ENCODE results near the gene STARD4. TPM values are rescaled to one million over a fixed set of nuclear protein-coding genes. Genes with fewer than 3 reads are reported as not detected.

Gene STARD4
- total RNA-seq, 4 donors from 2014 or later = 0.49 to 2.7 (median 1.4) TPM

DNA sequence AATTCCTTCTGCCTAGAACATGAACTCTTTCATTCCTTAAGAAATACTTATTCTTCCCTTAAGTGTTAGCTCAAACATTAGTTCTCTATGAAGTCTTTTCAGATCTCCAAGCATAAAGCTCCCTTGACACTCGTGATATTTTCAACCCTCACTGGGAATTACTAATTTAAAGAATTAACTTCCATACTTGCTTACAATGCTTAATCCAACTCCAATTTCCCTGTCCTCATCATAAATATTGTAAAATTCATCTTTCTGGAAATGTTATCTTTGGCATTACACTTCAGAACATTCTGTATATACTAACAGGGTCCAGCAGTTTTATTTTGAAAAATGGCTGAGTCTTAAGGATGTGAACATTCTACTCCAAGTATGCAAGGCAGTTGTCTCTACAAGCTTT is 7.2 kb downstream of the STARD4 start:
- no peaks in the 10 kb centered on the region for H3K36me3 ChIP-seq
- DNase-seq = no peak
- H3K27me3 ChIP-seq = no peaks in the 10 kb centered on the region
- H3K4me1 ChIP-seq = no peaks in the 10 kb centered on the region
- intact Hi-C loops (cut with DNase I; ENCODE audit: low total_unique reads) = no loop called here
- no peaks in the 10 kb centered on the region for H3K9me3 ChIP-seq
- H3K27ac ChIP-seq = no peak overlapping the region
- no peak for ATAC-seq
- in situ Hi-C loops (cut with MboI; ENCODE audit: low sequenced_read_pairs in 4 of 4) = no loop called here
- TF ChIP-seq POLR2A (IDR thresholded peaks at IDR 0.05) = no peak
- TF ChIP-seq, protein P1, sequence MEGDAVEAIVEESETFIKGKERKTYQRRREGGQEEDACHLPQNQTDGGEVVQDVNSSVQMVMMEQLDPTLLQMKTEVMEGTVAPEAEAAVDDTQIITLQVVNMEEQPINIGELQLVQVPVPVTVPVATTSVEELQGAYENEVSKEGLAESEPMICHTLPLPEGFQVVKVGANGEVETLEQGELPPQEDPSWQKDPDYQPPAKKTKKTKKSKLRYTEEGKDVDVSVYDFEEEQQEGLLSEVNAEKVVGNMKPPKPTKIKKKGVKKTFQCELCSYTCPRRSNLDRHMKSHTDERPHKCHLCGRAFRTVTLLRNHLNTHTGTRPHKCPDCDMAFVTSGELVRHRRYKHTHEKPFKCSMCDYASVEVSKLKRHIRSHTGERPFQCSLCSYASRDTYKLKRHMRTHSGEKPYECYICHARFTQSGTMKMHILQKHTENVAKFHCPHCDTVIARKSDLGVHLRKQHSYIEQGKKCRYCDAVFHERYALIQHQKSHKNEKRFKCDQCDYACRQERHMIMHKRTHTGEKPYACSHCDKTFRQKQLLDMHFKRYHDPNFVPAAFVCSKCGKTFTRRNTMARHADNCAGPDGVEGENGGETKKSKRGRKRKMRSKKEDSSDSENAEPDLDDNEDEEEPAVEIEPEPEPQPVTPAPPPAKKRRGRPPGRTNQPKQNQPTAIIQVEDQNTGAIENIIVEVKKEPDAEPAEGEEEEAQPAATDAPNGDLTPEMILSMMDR (IDR thresholded peaks at IDR 0.05 in 4 of 5, conservative IDR thresholded peaks at IDR 0.05 in 1 of 5) = no peak
- H3K4me3 ChIP-seq = no peak overlapping the region

DNA sequence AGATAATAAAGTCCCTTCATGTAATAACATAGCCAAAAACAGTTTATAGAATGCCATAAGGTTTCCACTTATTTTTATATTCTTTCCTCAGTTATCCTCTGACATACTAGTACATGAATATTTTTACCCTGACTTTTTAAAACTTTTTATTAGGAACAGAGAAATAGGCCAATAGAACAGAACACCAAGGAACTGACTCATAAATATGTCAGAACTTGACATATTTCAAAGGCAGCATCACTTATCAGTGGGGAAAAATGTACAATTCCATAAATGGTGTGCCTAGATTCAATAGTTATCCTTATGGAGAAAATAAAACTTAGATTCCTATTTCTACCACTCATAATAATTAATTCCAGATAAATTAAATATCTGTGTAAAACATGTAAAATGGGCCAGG is 9.4 kb downstream of the STARD4 start:
- H3K9me3 ChIP-seq = no peaks in the 10 kb centered on the region
- in situ Hi-C loops (cut with MboI; ENCODE audit: low sequenced_read_pairs in 4 of 4) (no loop called here), intact Hi-C loops (cut with DNase I; ENCODE audit: low total_unique reads) (no loop called here)
- H3K4me3 ChIP-seq = no peak overlapping the region
- no peak for DNase-seq
- H3K27me3 ChIP-seq = no peaks in the 10 kb centered on the region
- no peak overlapping the region for H3K27ac ChIP-seq
- no peak for TF ChIP-seq POLR2A (IDR thresholded peaks at IDR 0.05)
- TF ChIP-seq, protein P1 (IDR thresholded peaks at IDR 0.05 in 4 of 5, conservative IDR thresholded peaks at IDR 0.05 in 1 of 5) = no peak
- no peak for ATAC-seq
- H3K36me3 ChIP-seq = no peaks in the 10 kb centered on the region
- no peaks in the 10 kb centered on the region for H3K4me1 ChIP-seq

DNA sequence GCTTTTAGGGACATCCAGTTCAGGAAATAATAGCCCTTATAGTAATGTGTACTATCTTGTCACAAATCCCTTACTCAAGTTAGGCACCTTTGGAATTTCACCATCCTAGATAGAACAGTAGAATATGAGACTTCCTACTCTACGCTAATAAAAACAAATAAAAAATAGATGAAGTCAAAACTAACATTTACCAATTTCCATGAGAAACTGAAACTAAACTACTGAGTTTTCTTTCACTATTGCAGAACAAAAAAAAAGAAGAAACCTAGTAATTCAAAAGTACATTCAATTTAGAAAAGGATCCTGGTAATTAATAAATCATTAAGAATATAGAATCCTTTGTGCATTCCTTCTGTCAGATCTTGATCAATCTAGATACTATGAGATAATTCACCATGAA is 14.0 kb downstream of the STARD4 start:
- DNase-seq (no peak), ATAC-seq (no peak)
- H3K27ac ChIP-seq = no peak overlapping the region
- in situ Hi-C loops (cut with MboI; ENCODE audit: low sequenced_read_pairs in 4 of 4) = no loop called here
- intact Hi-C loops (cut with DNase I; ENCODE audit: low total_unique reads) = no loop called here
- H3K27me3 ChIP-seq = no peaks in the 10 kb centered on the region
- H3K4me1 ChIP-seq = no peaks in the 10 kb centered on the region
- no peak overlapping the region for H3K4me3 ChIP-seq
- no peak for TF ChIP-seq POLR2A (IDR thresholded peaks at IDR 0.05)
- TF ChIP-seq, protein P1 (IDR thresholded peaks at IDR 0.05 in 4 of 5, conservative IDR thresholded peaks at IDR 0.05 in 1 of 5) = no peak
- H3K36me3 ChIP-seq = no peaks in the 10 kb centered on the region
- no peaks in the 10 kb centered on the region for H3K9me3 ChIP-seq

DNA sequence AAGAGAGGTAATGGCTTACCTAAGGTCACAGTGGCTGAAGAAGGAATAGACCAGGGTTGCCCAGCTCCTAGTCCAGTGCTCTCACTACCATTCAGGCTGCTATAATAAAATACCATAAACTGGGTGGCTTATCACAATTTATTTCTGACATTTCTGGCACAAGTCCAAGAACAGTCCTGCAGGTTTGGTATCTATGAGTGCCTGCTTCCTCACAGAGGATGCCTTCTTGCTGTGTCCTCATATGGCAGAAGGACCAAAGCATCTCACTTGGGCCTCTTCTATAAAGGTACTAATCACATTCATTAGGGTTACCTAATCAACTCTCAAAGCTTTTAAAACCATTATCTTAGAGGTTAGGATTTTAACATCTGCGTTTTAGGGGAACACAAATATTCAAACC is 17.2 kb downstream of the STARD4 start:
- H3K27ac ChIP-seq = no peak overlapping the region
- no peaks in the 10 kb centered on the region for H3K27me3 ChIP-seq
- intact Hi-C loops (cut with DNase I; ENCODE audit: low total_unique reads) (no loop called here), in situ Hi-C loops (cut with MboI; ENCODE audit: low sequenced_read_pairs in 4 of 4) (no loop called here)
- H3K9me3 ChIP-seq = no peaks in the 10 kb centered on the region
- H3K4me3 ChIP-seq = no peak overlapping the region
- no peaks in the 10 kb centered on the region for H3K4me1 ChIP-seq
- ATAC-seq (no peak), DNase-seq (no peak)
- no peaks in the 10 kb centered on the region for H3K36me3 ChIP-seq
- TF ChIP-seq POLR2A (IDR thresholded peaks at IDR 0.05) = no peak
- TF ChIP-seq, protein P1 (IDR thresholded peaks at IDR 0.05 in 4 of 5, conservative IDR thresholded peaks at IDR 0.05 in 1 of 5) = no peak

DNA sequence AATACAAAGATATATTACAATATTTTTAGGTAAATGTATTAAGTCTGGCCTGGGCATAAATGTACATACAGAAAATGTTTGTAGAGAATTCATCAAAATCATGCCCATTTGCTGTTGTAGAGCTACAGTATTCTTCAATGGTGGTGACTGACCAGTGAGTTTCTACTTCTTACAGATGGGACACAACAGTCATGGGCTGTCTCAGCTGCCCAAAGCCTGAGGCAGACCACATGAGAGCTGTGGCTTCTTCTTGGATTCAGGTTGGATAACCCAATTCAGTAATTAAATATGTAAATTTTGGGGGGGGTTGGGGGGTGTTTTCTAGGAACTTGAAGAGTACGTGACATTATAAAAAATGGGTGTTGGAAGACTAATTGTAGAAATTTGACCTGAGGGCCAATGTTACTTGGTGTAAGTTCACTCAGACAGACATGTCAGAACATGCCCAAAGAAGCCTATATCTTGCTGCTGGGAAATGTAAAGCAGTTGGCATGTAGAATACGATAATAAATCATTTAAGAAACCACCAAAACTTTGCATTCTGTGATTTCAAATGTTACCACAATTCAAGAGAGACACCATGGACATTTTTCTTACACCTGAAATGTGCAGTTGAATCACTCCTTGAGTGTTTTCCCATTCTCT is 17.9 kb downstream of the STARD4 start:
- intact Hi-C loops (cut with DNase I; ENCODE audit: low total_unique reads) (no loop called here), in situ Hi-C loops (cut with MboI; ENCODE audit: low sequenced_read_pairs in 4 of 4) (no loop called here)
- Histone ChIP-seq H3K4me3 (no peak overlapping the region), H3K36me3 (no peaks in the 10 kb centered on the region), H3K27ac (no peak overlapping the region), H3K4me1 (no peaks in the 10 kb centered on the region), H3K27me3 (no peaks in the 10 kb centered on the region), H3K9me3 (no peaks in the 10 kb centered on the region)
- no peak for DNase-seq
- no peak for TF ChIP-seq POLR2A (IDR thresholded peaks at IDR 0.05)
- TF ChIP-seq, protein P1 (IDR thresholded peaks at IDR 0.05 in 4 of 5, conservative IDR thresholded peaks at IDR 0.05 in 1 of 5) = no peak
- ATAC-seq = no peak

Measured in gastrocnemius medialis (tissue), 4 donors.